Measurements from ENCODE around the gene CD177. TPM values are rescaled to one million over a fixed set of nuclear protein-coding genes. Genes with fewer than 3 reads are reported as not detected.
"Not testable (repeated sequence)": the region's sequence is repeated elsewhere in the genome, so short reads cannot be mapped to it uniquely, and the experiment has no call there.

Gene CD177
- total RNA-seq, 1 experiment from 2014 or later = not detected

DNA sequence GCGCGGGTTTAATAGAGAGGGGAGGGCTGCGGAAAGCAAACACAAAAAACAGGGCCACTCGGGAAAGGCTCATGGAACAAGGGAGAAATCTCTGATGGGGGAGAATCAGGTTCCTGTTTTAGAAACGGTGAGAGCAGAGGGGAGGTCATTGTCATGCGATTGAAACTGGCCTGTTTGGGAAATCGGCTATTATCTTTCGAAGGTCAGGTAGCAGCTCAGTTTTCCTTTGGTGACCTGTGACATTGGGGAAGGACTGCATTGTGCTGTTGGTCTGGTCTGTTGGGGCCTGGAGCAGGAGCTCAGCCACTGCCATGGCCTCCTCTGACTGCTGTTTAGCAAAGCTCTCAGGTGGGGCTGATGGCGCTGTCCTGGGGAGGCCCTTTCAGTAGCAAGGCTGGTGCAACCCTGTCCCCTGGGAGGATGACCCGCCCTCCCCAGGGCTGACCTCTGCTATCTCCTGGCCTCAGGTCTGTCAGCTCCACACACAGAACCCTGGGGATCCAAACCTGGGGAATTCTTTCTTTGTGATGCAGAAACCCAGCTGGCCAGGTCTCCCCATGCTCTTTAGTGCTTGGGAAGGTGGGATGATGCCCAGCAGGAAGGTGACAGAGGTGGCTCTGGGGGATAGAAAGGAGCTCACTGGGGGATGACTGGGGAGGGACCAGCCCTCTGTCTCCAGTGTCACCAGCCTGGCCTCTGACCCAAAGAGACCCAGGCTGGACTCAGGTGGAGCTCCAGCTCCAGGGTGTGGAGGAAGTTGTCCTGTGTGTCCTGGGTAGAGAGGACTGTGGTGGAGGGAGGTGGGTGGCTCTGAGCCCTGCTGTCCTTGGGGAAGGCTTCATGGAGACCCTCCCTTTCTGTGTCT lies 21.2 kb upstream of the CD177 start:
- Mint-ChIP-seq H3K4me1 (ENCODE audit: low read depth, unreplicated experiment) (no peaks in the 10 kb centered on the region), H3K27ac (ENCODE audit: unreplicated experiment) (no peak overlapping the region), H3K4me3 (ENCODE audit: unreplicated experiment) (no peak overlapping the region), H3K36me3 (ENCODE audit: insufficient read depth, unreplicated experiment) (no peaks in the 10 kb centered on the region), H3K9me3 (ENCODE audit: unreplicated experiment) (peaks cover 12% of the 10 kb centered on the region), H3K27me3 (ENCODE audit: insufficient read depth, unreplicated experiment) (no peaks in the 10 kb centered on the region)
- no TSS peak for BruUV-seq (replicated peaks)
- no peak for DNase-seq
- H3K4me3 ChIP-seq (ENCODE audit: low read depth, low read length) = no peak overlapping the region
- peaks cover 7% of the 10 kb centered on the region; the same call in 1 of the 2 replicates for H3K4me1 ChIP-seq
- intact Hi-C loops (cut with micrococcal nuclease; ENCODE audit: unreplicated experiment) = no loop called here
- H3K27me3 ChIP-seq (replicated peaks; ENCODE audit: control insufficient read depth, insufficient read depth, low read length) = no peaks in the 10 kb centered on the region
- H3K36me3 ChIP-seq (ENCODE audit: control insufficient read depth, insufficient read depth, low read length) = no peaks in the 10 kb centered on the region
- ChIA-PET CTCF (no interaction called here), POLR2A (no interaction called here)
- no peaks in the 10 kb centered on the region for H3K9me3 ChIP-seq
- TF ChIP-seq, protein P1, sequence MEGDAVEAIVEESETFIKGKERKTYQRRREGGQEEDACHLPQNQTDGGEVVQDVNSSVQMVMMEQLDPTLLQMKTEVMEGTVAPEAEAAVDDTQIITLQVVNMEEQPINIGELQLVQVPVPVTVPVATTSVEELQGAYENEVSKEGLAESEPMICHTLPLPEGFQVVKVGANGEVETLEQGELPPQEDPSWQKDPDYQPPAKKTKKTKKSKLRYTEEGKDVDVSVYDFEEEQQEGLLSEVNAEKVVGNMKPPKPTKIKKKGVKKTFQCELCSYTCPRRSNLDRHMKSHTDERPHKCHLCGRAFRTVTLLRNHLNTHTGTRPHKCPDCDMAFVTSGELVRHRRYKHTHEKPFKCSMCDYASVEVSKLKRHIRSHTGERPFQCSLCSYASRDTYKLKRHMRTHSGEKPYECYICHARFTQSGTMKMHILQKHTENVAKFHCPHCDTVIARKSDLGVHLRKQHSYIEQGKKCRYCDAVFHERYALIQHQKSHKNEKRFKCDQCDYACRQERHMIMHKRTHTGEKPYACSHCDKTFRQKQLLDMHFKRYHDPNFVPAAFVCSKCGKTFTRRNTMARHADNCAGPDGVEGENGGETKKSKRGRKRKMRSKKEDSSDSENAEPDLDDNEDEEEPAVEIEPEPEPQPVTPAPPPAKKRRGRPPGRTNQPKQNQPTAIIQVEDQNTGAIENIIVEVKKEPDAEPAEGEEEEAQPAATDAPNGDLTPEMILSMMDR (IDR thresholded peaks at IDR 0.05; ENCODE audit: insufficient read depth in 1 of 2, low read depth in 1 of 2, low read length in 1 of 2, severe bottlenecking in 1 of 2, unreplicated experiment in 1 of 2) = no peak

DNA sequence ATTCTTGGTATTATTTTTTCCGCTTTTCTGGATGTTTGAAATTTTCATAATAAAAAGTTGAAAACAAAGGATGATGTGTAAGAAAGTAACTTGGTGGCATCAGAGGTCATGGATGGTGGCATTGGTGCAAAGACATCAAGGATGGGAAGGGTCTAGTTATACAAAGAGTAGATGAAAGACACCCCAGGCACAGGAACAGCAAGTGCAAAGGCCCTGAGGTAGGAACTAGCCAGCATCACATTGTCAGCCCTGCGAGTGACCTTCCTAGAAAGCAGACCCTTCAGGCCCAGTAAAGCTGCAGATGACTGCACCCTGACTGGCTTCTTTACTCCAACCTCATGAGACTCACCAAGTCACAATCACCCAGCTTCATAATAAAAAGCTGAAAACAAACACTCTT lies 17.0 kb upstream of the CD177 start:
- H3K27ac Mint-ChIP-seq (ENCODE audit: unreplicated experiment); H3K4me3 Mint-ChIP-seq (ENCODE audit: unreplicated experiment); BruUV-seq (replicated peaks); H3K36me3 ChIP-seq (ENCODE audit: control insufficient read depth, insufficient read depth, low read length); DNase-seq; POLR2A ChIA-PET; H3K4me1 Mint-ChIP-seq (ENCODE audit: low read depth, unreplicated experiment); H3K4me1 ChIP-seq; H3K9me3 ChIP-seq; H3K36me3 Mint-ChIP-seq (ENCODE audit: insufficient read depth, unreplicated experiment); intact Hi-C loops (cut with micrococcal nuclease; ENCODE audit: unreplicated experiment); H3K27me3 ChIP-seq (replicated peaks; ENCODE audit: control insufficient read depth, insufficient read depth, low read length); H3K27me3 Mint-ChIP-seq (ENCODE audit: insufficient read depth, unreplicated experiment); H3K4me3 ChIP-seq (ENCODE audit: low read depth, low read length); CTCF ChIA-PET: not testable (repeated sequence)
- peaks cover 11% of the 10 kb centered on the region for H3K9me3 Mint-ChIP-seq (ENCODE audit: unreplicated experiment)

DNA sequence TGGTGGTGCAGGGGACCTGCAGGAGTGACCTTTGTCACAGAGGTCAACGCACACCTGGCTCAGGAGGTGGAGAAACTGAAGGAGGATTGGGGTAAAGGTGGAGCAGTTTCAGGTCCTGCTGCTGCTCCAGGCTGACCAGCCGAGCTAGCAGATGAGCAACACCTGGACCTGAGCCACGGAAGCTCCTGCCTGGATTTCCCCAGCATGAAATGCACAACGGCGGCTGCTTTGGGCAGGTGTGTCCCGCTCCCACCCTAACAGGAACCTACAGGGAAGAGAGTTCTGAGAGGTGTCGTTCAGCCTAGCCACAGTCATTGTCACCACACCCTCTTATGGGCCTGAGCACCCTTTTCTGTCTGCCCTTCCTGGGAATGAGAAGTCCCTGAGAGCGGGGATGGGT lies 15.7 kb upstream of the CD177 start:
- Mint-ChIP-seq H3K27me3 (ENCODE audit: insufficient read depth, unreplicated experiment) (no peaks in the 10 kb centered on the region), H3K4me1 (ENCODE audit: low read depth, unreplicated experiment) (no peaks in the 10 kb centered on the region)
- no TSS peak for BruUV-seq (replicated peaks)

More for the DNA sequence above, 15.7 kb upstream of the CD177 start:
- H3K4me3 Mint-ChIP-seq (ENCODE audit: unreplicated experiment) = no peak overlapping the region
- Histone ChIP-seq H3K9me3 (no peaks in the 10 kb centered on the region), H3K27me3 (replicated peaks; ENCODE audit: control insufficient read depth, insufficient read depth, low read length) (no peaks in the 10 kb centered on the region), H3K4me3 (ENCODE audit: low read depth, low read length) (no peak overlapping the region), H3K36me3 (ENCODE audit: control insufficient read depth, insufficient read depth, low read length) (no peaks in the 10 kb centered on the region), H3K4me1 (no peaks in the 10 kb centered on the region)
- POLR2A ChIA-PET = no interaction called here
- TF ChIP-seq, protein P1 (IDR thresholded peaks at IDR 0.05; ENCODE audit: insufficient read depth in 1 of 2, low read depth in 1 of 2, low read length in 1 of 2, severe bottlenecking in 1 of 2, unreplicated experiment in 1 of 2) = no peak
- H3K9me3 Mint-ChIP-seq (ENCODE audit: unreplicated experiment) = peaks cover 13% of the 10 kb centered on the region
- DNase-seq = no peak
- H3K36me3 Mint-ChIP-seq (ENCODE audit: insufficient read depth, unreplicated experiment) = no peaks in the 10 kb centered on the region
- intact Hi-C loops (cut with micrococcal nuclease; ENCODE audit: unreplicated experiment) = no loop called here
- CTCF ChIA-PET = no interaction called here
- H3K27ac Mint-ChIP-seq (ENCODE audit: unreplicated experiment) = no peak overlapping the region
